ENCODE measurements around the gene SUN3.
A peak's percentile ranks its signal among the peaks of the same experiment; 100 is the strongest.

The SUN3 gene

GRCh38 chr7:47979832-47980181, 49.1 kb downstream of the SUN3 start:
- DNase-seq (ENCODE audit: low spot score in 2 of 2) (no peak), ATAC-seq (ENCODE audit: low read depth) (no peak)
- peak overlapping the region; percentile 99 for H3K27ac Mint-ChIP-seq
- H3K27me3 Mint-ChIP-seq: no peaks in the 10 kb centered on the region
- peaks cover 16% of the 10 kb centered on the region for H3K4me1 Mint-ChIP-seq
- H3K36me3 Mint-ChIP-seq: peaks cover 17% of the 10 kb centered on the region
- H3K4me3 Mint-ChIP-seq: peak overlapping the region; percentile 94
- H3K9me3 Mint-ChIP-seq: no peaks in the 10 kb centered on the region

GRCh38 chr7:47979145-47979831, 49.6 kb downstream of the SUN3 start, which contains the start of gene HUS1:
Gene HUS1 (minus strand): TSS chr7:47979615. CDS start chr7:47979519, 96 bp downstream.
- Mint-ChIP-seq H3K36me3 (peaks cover 21% of the 10 kb centered on the region), H3K4me3 (peak within 1 kb of the TSS; percentile 94), H3K4me1 (peaks cover 18% of the 10 kb centered on the region), H3K9me3 (no peaks in the 10 kb centered on the region), H3K27me3 (no peaks in the 10 kb centered on the region), H3K27ac (peak within 1 kb of the TSS; percentile 99)
- ATAC-seq (ENCODE audit: low read depth): peak; percentile 98
- peak; percentile 90 to 91 for DNase-seq (ENCODE audit: low spot score in 2 of 2)

GRCh38 chr7:47978790-47979144, 50.1 kb downstream of the SUN3 start:
- ATAC-seq (ENCODE audit: low read depth): no peak
- DNase-seq (ENCODE audit: low spot score in 2 of 2): no peak
- Mint-ChIP-seq H3K27me3 (no peaks in the 10 kb centered on the region), H3K4me3 (peak overlapping the region; percentile 94), H3K4me1 (peaks cover 21% of the 10 kb centered on the region), H3K36me3 (peaks cover 25% of the 10 kb centered on the region), H3K27ac (peak overlapping the region; percentile 99), H3K9me3 (no peaks in the 10 kb centered on the region)

- DNase-seq (ENCODE audit: low spot score in 2 of 2) (no peak), ATAC-seq (ENCODE audit: low read depth) (no peak)
- no peaks in the 10 kb centered on the region for H3K9me3 Mint-ChIP-seq
- no peak overlapping the region for H3K4me3 Mint-ChIP-seq
- H3K36me3 Mint-ChIP-seq: peaks cover 47% of the 10 kb centered on the region
- H3K4me1 Mint-ChIP-seq: peaks cover 21% of the 10 kb centered on the region
- H3K27me3 Mint-ChIP-seq: no peaks in the 10 kb centered on the region
- no peak overlapping the region for H3K27ac Mint-ChIP-seq
These were observed 55.2 kb downstream of the SUN3 start for GRCh38 chr7:47973739-47974138.

GRCh38 chr7:47970761-47971160, 58.1 kb downstream of the SUN3 start:
- Mint-ChIP-seq H3K27me3 (no peaks in the 10 kb centered on the region), H3K36me3 (peaks cover 48% of the 10 kb centered on the region), H3K4me3 (no peak overlapping the region), H3K9me3 (no peaks in the 10 kb centered on the region), H3K27ac (no peak overlapping the region), H3K4me1 (peaks cover 18% of the 10 kb centered on the region)
- DNase-seq (ENCODE audit: low spot score in 2 of 2): no peak
- no peak for ATAC-seq (ENCODE audit: low read depth)

GRCh38 chr7:47968847-47969774, 59.8 kb downstream of the SUN3 start:
- peaks cover 48% of the 10 kb centered on the region for H3K36me3 Mint-ChIP-seq
- no peak overlapping the region for H3K4me3 Mint-ChIP-seq
- ATAC-seq (ENCODE audit: low read depth) (peak; percentile 70), DNase-seq (ENCODE audit: low spot score in 2 of 2) (peak; percentile 40 to 44)
- H3K4me1 Mint-ChIP-seq: peaks cover 16% of the 10 kb centered on the region
- no peak overlapping the region for H3K27ac Mint-ChIP-seq
- no peaks in the 10 kb centered on the region for H3K9me3 Mint-ChIP-seq
- H3K27me3 Mint-ChIP-seq: no peaks in the 10 kb centered on the region

GRCh38 chr7:47967708-47968107, 61.2 kb downstream of the SUN3 start:
- peaks cover 15% of the 10 kb centered on the region for H3K4me1 Mint-ChIP-seq
- no peaks in the 10 kb centered on the region for H3K9me3 Mint-ChIP-seq
- H3K27me3 Mint-ChIP-seq: no peaks in the 10 kb centered on the region
- H3K27ac Mint-ChIP-seq: no peak overlapping the region
- no peak overlapping the region for H3K4me3 Mint-ChIP-seq
- peaks cover 42% of the 10 kb centered on the region for H3K36me3 Mint-ChIP-seq
- no peak for ATAC-seq (ENCODE audit: low read depth)
- DNase-seq (ENCODE audit: low spot score in 2 of 2): no peak

GRCh38 chr7:47967123-47967522, 61.8 kb downstream of the SUN3 start:
- Mint-ChIP-seq H3K27ac (no peak overlapping the region), H3K4me1 (peaks cover 15% of the 10 kb centered on the region), H3K36me3 (peaks cover 45% of the 10 kb centered on the region), H3K9me3 (no peaks in the 10 kb centered on the region), H3K27me3 (no peaks in the 10 kb centered on the region), H3K4me3 (no peak overlapping the region)
- ATAC-seq (ENCODE audit: low read depth) (no peak), DNase-seq (ENCODE audit: low spot score in 2 of 2) (no peak)

- H3K36me3 Mint-ChIP-seq: peaks cover 53% of the 10 kb centered on the region
- ATAC-seq (ENCODE audit: low read depth): no peak
These were observed 63.5 kb downstream of the SUN3 start for GRCh38 chr7:47965456-47965855.

GRCh38 chr7:47962262-47962661, 66.6 kb downstream of the SUN3 start:
- Mint-ChIP-seq H3K9me3 (no peaks in the 10 kb centered on the region), H3K4me1 (peaks cover 9% of the 10 kb centered on the region), H3K27ac (no peak overlapping the region), H3K36me3 (peaks cover 45% of the 10 kb centered on the region), H3K27me3 (no peaks in the 10 kb centered on the region), H3K4me3 (no peak overlapping the region)
- ATAC-seq (ENCODE audit: low read depth): no peak
- no peak for DNase-seq (ENCODE audit: low spot score in 2 of 2)

More at GRCh38 chr7:47965456-47965855, 63.5 kb downstream of the SUN3 start:
- Mint-ChIP-seq H3K4me3 (no peak overlapping the region), H3K9me3 (no peaks in the 10 kb centered on the region), H3K27ac (no peak overlapping the region), H3K27me3 (no peaks in the 10 kb centered on the region), H3K4me1 (peaks cover 15% of the 10 kb centered on the region)
- DNase-seq (ENCODE audit: low spot score in 2 of 2): no peak

- Mint-ChIP-seq H3K27me3 (no peaks in the 10 kb centered on the region), H3K36me3 (peaks cover 32% of the 10 kb centered on the region), H3K9me3 (no peaks in the 10 kb centered on the region), H3K4me1 (no peaks in the 10 kb centered on the region), H3K4me3 (no peak overlapping the region), H3K27ac (no peak overlapping the region)
- DNase-seq (ENCODE audit: low spot score in 2 of 2) (no peak), ATAC-seq (ENCODE audit: low read depth) (no peak)
These were observed 71.8 kb downstream of the SUN3 start for GRCh38 chr7:47957156-47957555.

GRCh38 chr7:47956220-47956619, 72.7 kb downstream of the SUN3 start:
- ATAC-seq (ENCODE audit: low read depth) (no peak), DNase-seq (ENCODE audit: low spot score in 2 of 2) (no peak)
- Mint-ChIP-seq H3K36me3 (peaks cover 24% of the 10 kb centered on the region), H3K27me3 (no peaks in the 10 kb centered on the region), H3K27ac (no peak overlapping the region), H3K4me3 (no peak overlapping the region), H3K9me3 (no peaks in the 10 kb centered on the region), H3K4me1 (no peaks in the 10 kb centered on the region)

- H3K27ac Mint-ChIP-seq: no peak overlapping the region
- ATAC-seq (ENCODE audit: low read depth) (no peak), DNase-seq (ENCODE audit: low spot score in 2 of 2) (no peak)
- no peaks in the 10 kb centered on the region for H3K4me1 Mint-ChIP-seq
- H3K36me3 Mint-ChIP-seq: peaks cover 18% of the 10 kb centered on the region
- no peaks in the 10 kb centered on the region for H3K9me3 Mint-ChIP-seq
- H3K27me3 Mint-ChIP-seq: no peaks in the 10 kb centered on the region
- no peak overlapping the region for H3K4me3 Mint-ChIP-seq
These were observed 74.5 kb downstream of the SUN3 start for GRCh38 chr7:47954231-47954911.

- Mint-ChIP-seq H3K4me3 (no peak overlapping the region), H3K27ac (no peak overlapping the region), H3K27me3 (no peaks in the 10 kb centered on the region), H3K4me1 (no peaks in the 10 kb centered on the region), H3K36me3 (peaks cover 18% of the 10 kb centered on the region), H3K9me3 (no peaks in the 10 kb centered on the region)
- DNase-seq (ENCODE audit: low spot score in 2 of 2): no peak
- ATAC-seq (ENCODE audit: low read depth): no peak
These were observed 75.1 kb downstream of the SUN3 start for GRCh38 chr7:47953822-47954221.
